HG03565 (cell line): ENCODE results near the gene LAMTOR3.

ENCODE experiments used
- ATAC-seq: cut with Tn5 transposase; IDR thresholded peaks from one replicate; pipeline ENCODE4 v1.9.1; 2021; ENCODE audit warnings: mild to moderate bottlenecking, moderate library complexity; ENCODE audit not compliant: unreplicated experiment

LAMTOR3 gene, protein sequence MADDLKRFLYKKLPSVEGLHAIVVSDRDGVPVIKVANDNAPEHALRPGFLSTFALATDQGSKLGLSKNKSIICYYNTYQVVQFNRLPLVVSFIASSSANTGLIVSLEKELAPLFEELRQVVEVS

DNA sequence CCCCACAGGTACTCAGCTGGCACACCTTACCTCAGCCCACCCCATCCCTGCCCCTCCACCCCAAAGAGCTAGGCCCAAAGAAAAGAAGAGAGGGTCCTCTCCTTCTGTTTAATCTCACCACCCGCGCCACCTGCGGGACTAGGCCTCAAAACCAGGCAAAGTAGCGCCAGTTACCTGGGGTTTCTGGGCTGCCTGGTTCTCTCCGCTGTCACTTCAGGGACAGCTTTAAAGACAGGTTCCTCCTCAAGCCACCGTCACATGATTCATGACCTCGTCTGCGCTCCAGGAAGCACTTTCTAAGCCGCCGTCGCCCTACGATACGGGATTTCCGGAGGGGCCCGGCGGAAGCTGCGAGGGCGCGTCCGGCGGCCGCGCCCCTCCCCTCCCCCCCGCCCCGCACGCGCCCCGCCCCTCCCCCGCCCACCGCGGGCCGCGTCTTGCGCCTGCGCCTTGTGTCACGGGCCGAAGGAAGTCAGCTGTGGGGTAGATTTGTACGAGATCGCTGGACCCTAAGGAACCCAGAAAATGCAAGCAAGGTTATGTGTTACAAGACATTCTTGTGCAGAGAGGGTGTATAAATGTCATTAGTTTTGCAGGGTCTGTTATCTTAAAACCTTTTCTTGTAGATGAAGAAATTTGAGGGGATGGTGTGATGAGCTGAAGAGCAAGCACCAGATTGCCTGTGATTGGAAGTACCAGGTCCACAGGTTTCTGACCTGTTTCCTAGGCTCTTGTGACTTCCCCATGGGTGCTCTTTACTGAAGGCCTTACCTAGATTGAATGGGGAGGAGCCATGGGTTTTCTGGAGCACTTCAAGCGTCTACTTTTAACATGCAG, at the start of gene LAMTOR3:
TSS of gene LAMTOR3 (minus strand) at position 267 of the 837 bp plus-strand sequence. CDS start 464 bp downstream, outside the sequence.
- ATAC-seq: peak; percentile 98

DNA sequence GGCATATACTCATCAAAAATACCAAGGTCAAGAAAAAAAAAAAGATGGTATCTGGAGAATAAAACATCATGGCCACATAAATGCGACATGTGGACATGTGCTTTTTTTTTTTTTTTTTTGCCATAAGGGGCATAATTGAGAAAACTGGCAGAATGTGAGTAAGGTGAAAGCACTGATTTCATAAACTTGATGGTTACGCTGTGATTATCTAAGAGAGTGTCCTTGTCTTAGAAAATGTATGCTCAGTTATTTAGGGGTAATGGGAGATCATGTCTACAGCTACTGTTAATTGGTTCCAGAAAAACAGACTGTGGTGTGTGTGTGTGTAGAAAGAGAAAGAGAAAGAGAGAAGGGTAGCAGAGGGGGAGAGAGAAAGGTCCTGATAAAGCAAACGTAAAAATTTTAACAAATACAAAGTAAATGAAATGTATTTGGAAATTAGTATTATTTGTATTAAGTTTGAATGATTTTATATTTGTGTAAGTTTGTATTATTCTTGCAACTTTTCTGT, 44.1 kb upstream of the LAMTOR3 start:
- no peak for ATAC-seq

- ATAC-seq: no peak
These were observed 40.7 kb upstream of the LAMTOR3 start for GRCh38 chr4:99934891-99935290.

DNA sequence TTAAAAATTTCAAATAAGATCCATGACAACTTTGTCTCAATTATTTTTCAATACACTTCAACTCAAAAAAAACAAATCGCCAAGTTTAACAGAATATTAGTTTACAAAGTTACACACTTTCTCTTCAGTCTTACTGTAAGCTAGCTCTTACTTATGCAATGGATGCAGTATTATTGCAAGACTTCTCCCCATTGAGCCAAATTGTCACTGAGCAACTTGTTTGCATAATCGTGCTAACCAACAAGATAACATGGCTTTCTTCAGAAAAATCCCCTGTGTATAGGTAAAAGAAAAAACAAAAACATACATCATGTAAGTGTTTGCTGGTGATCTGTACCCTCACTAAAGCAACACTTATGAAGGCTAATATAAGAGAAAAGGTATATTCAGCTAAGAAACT, 33.3 kb upstream of the LAMTOR3 start:
- no peak for ATAC-seq

DNA sequence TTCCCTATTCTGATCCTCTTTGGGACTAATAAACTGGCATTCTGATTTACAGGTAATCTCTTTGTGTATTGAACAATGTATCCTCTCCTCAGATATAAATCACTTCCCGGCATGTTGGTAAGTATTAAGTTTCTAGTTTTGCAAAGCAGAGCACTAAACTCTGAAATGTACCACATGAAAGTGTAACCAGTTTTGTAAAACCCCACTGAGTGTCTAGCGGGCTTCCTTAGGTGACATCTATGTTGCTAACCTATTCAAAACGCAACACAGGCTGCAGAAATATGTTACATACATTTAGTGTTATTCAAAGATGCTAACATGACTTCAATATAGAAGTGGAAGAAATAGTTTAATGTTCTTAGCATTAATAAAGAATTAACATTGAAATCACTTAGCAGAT, 26.9 kb upstream of the LAMTOR3 start:
- no peak for ATAC-seq

GRCh38 chr4:99918656-99919055, 24.4 kb upstream of the LAMTOR3 start:
- no peak for ATAC-seq

- no peak for ATAC-seq
These were observed 23.3 kb upstream of the LAMTOR3 start for GRCh38 chr4:99917575-99917974.

GRCh38 chr4:99915449-99915848, 21.2 kb upstream of the LAMTOR3 start:
- ATAC-seq: no peak

GRCh38 chr4:99894998-99895397, 771 bp upstream of the LAMTOR3 start:
- ATAC-seq: no peak

DNA sequence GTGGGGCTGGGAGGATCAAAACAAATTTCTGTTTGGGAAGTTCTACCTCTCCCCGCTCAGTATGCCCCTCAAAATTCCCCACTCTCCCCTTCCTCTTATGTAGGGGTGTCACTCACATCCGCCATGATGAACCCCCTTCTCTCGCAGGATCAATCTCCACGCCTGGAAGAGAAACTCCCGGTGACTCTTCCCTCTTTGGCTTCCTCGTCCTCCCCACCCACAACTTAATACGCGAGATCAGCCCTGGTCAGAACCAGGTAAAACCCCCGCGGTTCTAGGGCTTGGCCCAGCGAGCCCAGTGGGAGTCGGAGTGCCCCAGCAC, 427 bp downstream of the LAMTOR3 start:
- no peak for ATAC-seq

DNA sequence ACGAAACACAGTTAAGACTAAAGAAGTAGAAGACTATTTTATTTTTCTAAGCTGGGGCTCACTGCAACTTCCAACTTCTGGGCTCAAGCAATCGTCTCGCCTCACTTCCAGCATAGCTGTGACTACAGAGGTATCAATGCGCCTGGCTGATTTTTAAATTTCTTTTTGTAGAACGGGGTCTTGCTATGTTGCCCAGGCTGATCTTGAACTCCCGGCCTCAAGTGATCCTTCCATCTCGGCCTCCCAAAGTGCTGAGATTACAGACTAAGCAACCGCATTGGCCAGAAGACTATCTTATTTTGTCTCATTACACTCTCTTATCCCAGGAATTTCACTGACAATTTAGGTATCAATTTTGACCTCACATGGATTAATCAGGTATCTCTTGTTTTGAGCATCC, 1.2 kb downstream of the LAMTOR3 start:
- ATAC-seq: no peak

DNA sequence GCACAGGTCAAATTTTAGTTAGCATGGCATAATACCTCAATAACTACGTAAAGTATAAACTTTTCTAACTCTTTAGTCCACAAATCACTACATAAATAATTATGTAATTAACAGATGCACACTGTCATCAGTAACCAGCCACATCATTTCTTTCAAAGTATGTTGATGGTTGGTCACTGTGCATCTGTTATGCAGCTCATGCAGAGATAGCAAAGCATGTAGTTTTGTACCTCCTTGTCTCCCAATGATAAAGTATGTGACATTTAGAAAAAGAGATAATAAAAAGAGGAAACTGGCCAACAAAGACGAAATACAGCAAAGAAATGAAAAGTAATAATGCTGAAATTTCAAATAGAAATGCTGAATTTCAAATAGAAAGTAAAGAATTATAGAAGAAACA, 2.9 kb downstream of the LAMTOR3 start:
- no peak for ATAC-seq

DNA sequence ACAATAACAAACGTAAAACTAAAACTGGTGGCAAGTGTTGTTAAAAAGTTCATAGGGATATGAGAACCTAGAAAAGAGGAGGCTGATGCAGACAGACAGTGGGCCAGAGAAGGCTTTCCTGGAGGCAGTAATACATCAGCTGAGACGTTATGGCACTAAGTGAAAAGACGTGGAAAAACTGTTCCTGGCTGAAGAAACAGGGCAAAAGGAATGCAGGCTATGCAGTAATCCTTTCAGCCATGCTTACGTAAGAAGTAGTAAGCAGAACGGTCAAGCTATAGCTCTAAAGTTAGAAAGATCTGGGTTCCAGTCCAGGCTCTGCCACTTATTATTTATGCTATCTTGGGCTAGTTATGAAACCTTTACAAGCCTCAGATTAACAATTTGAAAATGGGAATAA, 6.4 kb downstream of the LAMTOR3 start:
- no peak for ATAC-seq

DNA sequence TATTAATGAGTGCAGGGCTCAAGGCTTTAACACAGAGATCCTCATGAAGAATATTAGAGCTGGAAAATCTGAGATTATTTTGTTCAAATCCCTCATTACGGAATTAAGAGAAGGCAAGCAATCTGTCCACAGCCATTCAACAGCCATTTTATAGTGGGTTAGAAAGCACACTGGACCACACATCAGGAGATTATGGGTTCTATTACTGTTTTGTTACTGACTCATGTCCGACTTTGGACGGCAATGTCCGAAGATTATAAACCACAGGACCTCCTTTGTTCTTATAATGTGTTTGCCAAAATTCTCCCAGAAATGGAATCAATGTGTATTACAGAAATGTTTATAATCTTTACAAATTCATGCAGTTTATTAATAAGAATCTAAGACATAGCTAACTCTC, 8.1 kb downstream of the LAMTOR3 start:
- ATAC-seq: no peak

GRCh38 chr4:99885687-99886086, 8.5 kb downstream of the LAMTOR3 start:
- no peak for ATAC-seq

- peak; percentile 51 for ATAC-seq
These were observed 9.1 kb downstream of the LAMTOR3 start for GRCh38 chr4:99885063-99885664.

DNA sequence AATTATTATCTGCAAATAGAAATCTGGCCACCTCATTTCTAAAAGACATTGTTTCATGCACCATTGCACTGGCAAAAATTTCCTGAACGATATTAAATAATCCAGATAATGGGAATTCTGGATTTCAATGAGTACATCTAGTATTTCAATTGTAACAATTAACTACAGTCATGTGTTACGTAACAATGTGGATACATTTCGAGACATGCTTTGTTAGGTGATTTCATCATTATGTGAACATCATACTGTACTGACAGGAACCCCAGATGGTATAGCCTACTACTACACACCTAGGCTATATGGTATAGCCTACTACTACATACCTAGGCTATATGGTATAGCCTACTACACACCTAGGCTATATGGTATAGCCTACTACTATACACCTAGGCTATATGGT, 14.8 kb downstream of the LAMTOR3 start:
- no peak for ATAC-seq

DNA sequence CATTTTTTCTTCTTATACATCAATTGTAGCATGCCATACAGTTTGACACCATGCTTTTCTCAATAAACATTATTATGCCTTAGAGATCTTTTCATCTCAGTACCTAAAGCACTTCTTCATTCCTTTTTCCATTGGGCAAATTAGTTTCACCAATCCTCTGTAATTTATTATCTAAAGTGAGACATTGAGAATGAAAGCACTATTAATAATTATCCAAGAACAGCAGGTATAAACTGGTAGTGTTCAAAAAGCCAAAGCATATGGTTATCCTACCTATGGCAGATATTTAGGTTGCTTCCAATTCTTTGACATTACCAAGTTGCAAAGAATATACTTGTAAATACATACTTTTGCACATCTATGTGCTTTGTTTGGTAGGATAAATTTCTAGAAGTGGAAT, 15.6 kb downstream of the LAMTOR3 start:
- ATAC-seq: no peak

GRCh38 chr4:99876946-99877345, 17.3 kb downstream of the LAMTOR3 start:
- ATAC-seq: no peak

DNA sequence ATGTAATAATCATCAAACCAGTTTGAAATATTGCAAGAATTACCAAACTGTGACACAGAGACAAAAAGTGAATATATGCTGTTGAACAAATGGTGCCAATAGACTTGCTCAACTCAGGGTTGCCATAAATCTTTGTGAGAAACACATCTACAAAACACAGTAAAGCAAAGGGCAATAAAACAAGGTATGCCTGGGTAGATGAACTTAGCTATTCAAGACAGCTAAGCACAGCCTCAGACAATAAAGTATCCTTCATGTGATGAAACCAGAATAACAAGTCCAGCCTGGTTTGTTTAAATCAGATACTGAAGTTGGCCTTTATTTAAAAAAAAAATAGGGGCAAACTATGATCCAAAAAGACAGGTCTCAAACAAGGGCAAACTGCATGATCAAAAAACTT, 19.2 kb downstream of the LAMTOR3 start:
- no peak for ATAC-seq

GRCh38 chr4:99872570-99872969, 21.7 kb downstream of the LAMTOR3 start:
- no peak for ATAC-seq

DNA sequence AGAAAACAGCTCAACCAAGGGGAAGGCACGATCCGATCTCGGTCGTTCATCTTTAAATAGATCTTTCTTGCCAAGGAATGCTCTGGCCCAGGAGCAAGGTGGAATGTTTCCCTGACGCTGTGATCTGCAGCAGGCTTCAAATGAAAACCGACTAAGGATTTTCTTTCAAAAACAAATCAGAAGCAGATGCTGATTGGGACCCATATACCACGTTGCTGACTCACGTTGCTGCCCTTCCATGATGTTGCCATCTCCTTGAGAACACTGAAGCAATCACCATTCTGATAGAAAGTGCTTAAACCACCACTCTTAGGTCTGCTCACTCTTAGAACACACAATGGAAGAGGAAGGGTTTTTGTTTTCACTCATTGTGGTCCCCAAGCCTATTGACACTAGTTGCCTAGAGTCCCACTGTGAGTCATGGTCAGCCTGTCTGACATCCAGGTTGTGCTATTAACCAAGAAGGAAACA, 26.1 kb downstream of the LAMTOR3 start:
- peak; percentile 68 for ATAC-seq
